SK-N-SH (cell line): ENCODE data around the gene CAMKMT. TPM values are rescaled to one million over a fixed set of nuclear protein-coding genes. Genes with fewer than 3 reads are reported as not detected.
A peak's percentile ranks its signal among the peaks of the same experiment; 100 is the strongest.

ENCODE experiments used
- CTCF ChIA-PET: fragments of 300-600, 350-600 bp; formaldehyde crosslinking; extraction: SDS; loops from one replicate; lab custom pipeline; 2021; lab: Yijun Ruan, JAX
- POLR2A ChIA-PET: fragments of 350-600 bp; sonication (Branson Sonifier 250); formaldehyde crosslinking; extraction: SDS; loops from one replicate; lab custom pipeline; 2020; ENCODE audit warnings: antibody characterized with exemption, inconsistent platforms; lab: Yijun Ruan, JAX
- DNase-seq: peaks from one replicate; pipeline ENCODE4 v3.0.0; 2012
- H2AFZ ChIP-seq: fragments of 200-600 bp; sonication (generic); 2 replicates; pipeline ENCODE4 v1.8.1; 2016; ENCODE audit warnings: antibody characterized with exemption, mild to moderate bottlenecking, low read depth
- H3F3A ChIP-seq: fragments of 200-600 bp; sonication (generic); replicated peaks from 2 replicates; pipeline ENCODE3; 2016; ENCODE audit warnings: antibody characterized with exemption, mild to moderate bottlenecking; ENCODE audit not compliant: insufficient read depth
- H3K27ac ChIP-seq, 2 experiments: fragments of 200-500 bp in 1 of 2; fragments of 200-600 bp in 1 of 2; sonication (Bioruptor generic) in 1 of 2; sonication (generic), shearing (Covaris generic) in 1 of 2; 2 replicates each; pipeline versions ENCODE4 v1.5.1 to v1.6.1; 2014 to 2016; ENCODE audit warnings: low read depth in 2 of 2, inconsistent platforms in 1 of 2, low read length in 1 of 2, mild to moderate bottlenecking in 1 of 2, mixed read lengths in 1 of 2
- H3K27me3 ChIP-seq: fragments of 200-600 bp; sonication (generic), shearing (Covaris generic); 2 replicates; pipeline ENCODE4 v1.6.1; 2016; ENCODE audit warnings: mixed run types; ENCODE audit not compliant: insufficient read depth
- H3K36me3 ChIP-seq, 2 experiments: fragments of 200-500 bp in 1 of 2; fragments of 200-600 bp in 1 of 2; sonication (Bioruptor generic) in 1 of 2; sonication (generic) in 1 of 2; replicated peaks in 1 of 2; 2 replicates each; pipeline versions ENCODE3 to v1.5.1; 2014 to 2016; ENCODE audit warnings: low read length in 1 of 2, mild to moderate bottlenecking in 1 of 2; ENCODE audit not compliant: insufficient read depth in 2 of 2, control insufficient read depth in 1 of 2
- H3K4me1 ChIP-seq, 2 experiments: fragments of 200-500 bp in 1 of 2; fragments of 200-600 bp in 1 of 2; sonication (Bioruptor generic) in 1 of 2; sonication (generic), shearing (Covaris generic) in 1 of 2; 2 replicates each; pipeline versions ENCODE4 v1.5.1 to v1.6.1; 2014 to 2016; ENCODE audit warnings: low read depth in 1 of 2, low read length in 1 of 2, mixed run types in 1 of 2; ENCODE audit not compliant: insufficient read depth in 2 of 2, control insufficient read depth in 1 of 2
- H3K4me2 ChIP-seq: fragments of 200-600 bp; sonication (generic), shearing (Covaris generic); 2 replicates; pipeline ENCODE4 v1.6.1; 2017; ENCODE audit warnings: mixed run types
- H3K4me3 ChIP-seq, 2 experiments: fragments of 200-500 bp in 1 of 2; fragments of 200-600 bp in 1 of 2; sonication (Bioruptor generic) in 1 of 2; sonication (generic), shearing (Covaris generic) in 1 of 2; 2 replicates each; pipeline versions ENCODE4 v1.5.1 to v1.8.1; 2014 to 2016; ENCODE audit warnings: low read depth in 2 of 2, inconsistent platforms in 1 of 2, low read length in 1 of 2, mild to moderate bottlenecking in 1 of 2, mixed read lengths in 1 of 2, moderate library complexity in 1 of 2
- H3K79me2 ChIP-seq: fragments of 200-600 bp; sonication (generic); 2 replicates; pipeline ENCODE4 v1.8.1; 2017; ENCODE audit warnings: mild to moderate bottlenecking; ENCODE audit not compliant: insufficient read depth
- H3K9ac ChIP-seq: fragments of 200-600 bp; sonication (generic); 2 replicates; pipeline ENCODE4 v1.6.1; 2017; ENCODE audit warnings: mixed run types
- H3K9me2 ChIP-seq: fragments of 200-600 bp; sonication (generic); 2 replicates; pipeline ENCODE4 v1.6.1; 2017; ENCODE audit warnings: mixed run types
- H3K9me3 ChIP-seq: fragments of 200-600 bp; sonication (generic); 2 replicates; pipeline ENCODE4 v1.6.1; 2017; ENCODE audit warnings: mixed run types, mild to moderate bottlenecking, moderate library complexity
- H4K20me1 ChIP-seq: fragments of 200-600 bp; sonication (generic); 2 replicates; pipeline ENCODE4 v1.6.1; 2017; ENCODE audit warnings: mild to moderate bottlenecking, mixed run types; ENCODE audit not compliant: insufficient read depth
- CHD2 ChIP-seq: fragments of 150-350 bp; IDR thresholded peaks from 2 replicates; pipeline ENCODE4 v1.6.1; 2018; ENCODE audit warnings: low read length; ENCODE audit not compliant: partially characterized antibody
- EP300 ChIP-seq, 2 experiments: IDR thresholded peaks; 2 replicates each; pipeline versions ENCODE4 v1.4.0 to v1.6.1; 2012; ENCODE audit warnings: borderline replicate concordance in 1 of 2, low read depth in 1 of 2, low read length in 1 of 2
- MXI1 ChIP-seq: IDR thresholded peaks from 2 replicates; pipeline ENCODE4 v1.6.1; 2012; ENCODE audit warnings: mild to moderate bottlenecking, low read depth, low read length, improper control_type of control experiment
- RAD21 ChIP-seq: IDR thresholded peaks from 2 replicates; pipeline ENCODE4 v1.6.1; 2012; ENCODE audit warnings: mild to moderate bottlenecking, low read length
- RCOR1 ChIP-seq: fragments of 150-350 bp; IDR thresholded peaks from 2 replicates; pipeline ENCODE4 v1.6.1; 2017; ENCODE audit warnings: antibody characterized with exemption, low read length
- RFX5 ChIP-seq: IDR thresholded peaks from 2 replicates; pipeline ENCODE4 v1.6.1; 2012; ENCODE audit warnings: mild to moderate bottlenecking, improper control_type of control experiment, low read length
- SMC3 ChIP-seq: IDR thresholded peaks from 2 replicates; pipeline ENCODE4 v1.6.1; 2012; ENCODE audit warnings: low read depth, low read length, improper control_type of control experiment
- YY1 ChIP-seq: IDR thresholded peaks from 2 replicates; pipeline ENCODE4 v1.4.0; 2012; ENCODE audit warnings: low read depth, mild to moderate bottlenecking
- WGBS: methylation state at CpG from one replicate; pipeline ENCODE4 v1.1.6; 2017; ENCODE audit warnings: low lambda C conversion rate; 5-methylcytosine and 5-hydroxymethylcytosine counted together
- polyA plus RNA-seq, 3 experiments: library from polyadenylated mRNA; depleted of rRNA; stranded (reverse); fragments of >200 nt; gene quantifications; 2 replicates each; pipeline ENCODE4 v1.2.3, GENCODE V29; 2012
- TF ChIP-seq, protein P1 (sequence below): IDR thresholded peaks from 2 replicates; pipeline ENCODE4 v1.4.0; 2012; ENCODE audit warnings: low read depth
- TF ChIP-seq, protein P2 (sequence below): fragments of 200-600 bp; sonication (generic); IDR thresholded peaks from 2 replicates; pipeline ENCODE4 v1.6.1; 2017; ENCODE audit warnings: antibody characterized with exemption, mild to moderate bottlenecking, moderate library complexity

CAMKMT gene
- polyA plus RNA-seq, 1 of the 3 experiments (the other 2 are of a cell fraction), result 5.9 TPM

DNA sequence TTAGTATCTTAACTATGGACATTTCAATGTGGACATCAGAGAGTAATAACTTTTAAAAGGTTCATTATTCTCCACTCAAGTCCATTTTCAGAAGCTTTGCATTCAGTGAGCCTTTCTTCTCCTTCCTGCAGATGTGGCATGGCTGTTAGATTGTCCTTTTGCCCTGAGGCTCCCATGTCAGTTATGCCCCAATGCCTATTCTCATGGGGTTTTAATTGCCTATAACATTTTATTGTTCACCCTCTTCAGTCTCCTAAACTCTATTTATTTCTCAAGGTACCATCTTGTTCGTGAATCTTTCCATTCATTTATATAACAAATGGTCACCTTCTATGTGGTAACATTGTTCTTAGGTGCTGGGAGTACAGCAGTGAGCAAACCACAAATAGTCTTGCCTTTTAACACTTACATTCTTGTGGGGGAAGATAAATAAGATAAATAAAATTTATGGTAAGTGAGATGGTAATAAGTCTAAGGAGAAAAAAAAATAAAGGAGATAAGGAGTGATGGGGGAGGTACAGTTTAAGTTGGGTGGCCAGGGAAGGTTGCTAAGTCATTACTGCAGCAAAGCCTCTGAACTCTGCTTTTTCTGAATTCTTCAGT lies 301.8 kb downstream of the CAMKMT start:
- ChIA-PET POLR2A (no interaction called here), CTCF (interaction anchor here (0.9 to 15.6 kb wide), 3 partner anchors 93 to 184 kb away, joined by 3 to 137 read pairs (median 17); no protein-coding TSS in a partner anchor)
- H3F3A ChIP-seq, result no peaks in the 10 kb centered on the region
- H3K4me1 ChIP-seq, result no peaks in the 10 kb centered on the region; a peak in 1 of 4 replicates
- no peaks in the 10 kb centered on the region for H3K27me3 ChIP-seq
- TF ChIP-seq, protein P1, sequence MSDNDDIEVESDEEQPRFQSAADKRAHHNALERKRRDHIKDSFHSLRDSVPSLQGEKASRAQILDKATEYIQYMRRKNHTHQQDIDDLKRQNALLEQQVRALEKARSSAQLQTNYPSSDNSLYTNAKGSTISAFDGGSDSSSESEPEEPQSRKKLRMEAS, result no peak
- no peak for TF ChIP-seq YY1
- no peaks in the 10 kb centered on the region for H4K20me1 ChIP-seq
- no peaks in the 10 kb centered on the region for H3K9me3 ChIP-seq
- no peaks in the 10 kb centered on the region for H3K36me3 ChIP-seq
- no peak for DNase-seq
- 53% methylated on average over 1 of the region's 1 CpG for WGBS
- no peak overlapping the region for H3K4me3 ChIP-seq
- no peaks in the 10 kb centered on the region for H3K9me2 ChIP-seq
- no peak overlapping the region for H3K4me2 ChIP-seq
- H3K79me2 ChIP-seq, result no peaks in the 10 kb centered on the region
- H2AFZ ChIP-seq, result no peak overlapping the region
- H3K27ac ChIP-seq, result no peak overlapping the region
- no peak overlapping the region for H3K9ac ChIP-seq

- no peak overlapping the region for H3K4me3 ChIP-seq
- TF ChIP-seq SMC3, result 0 out of 2 replicates have a peak, but pooled peaks have one; percentile 14
- TF ChIP-seq RAD21, result peak; percentile 43
- TF ChIP-seq, protein P2, sequence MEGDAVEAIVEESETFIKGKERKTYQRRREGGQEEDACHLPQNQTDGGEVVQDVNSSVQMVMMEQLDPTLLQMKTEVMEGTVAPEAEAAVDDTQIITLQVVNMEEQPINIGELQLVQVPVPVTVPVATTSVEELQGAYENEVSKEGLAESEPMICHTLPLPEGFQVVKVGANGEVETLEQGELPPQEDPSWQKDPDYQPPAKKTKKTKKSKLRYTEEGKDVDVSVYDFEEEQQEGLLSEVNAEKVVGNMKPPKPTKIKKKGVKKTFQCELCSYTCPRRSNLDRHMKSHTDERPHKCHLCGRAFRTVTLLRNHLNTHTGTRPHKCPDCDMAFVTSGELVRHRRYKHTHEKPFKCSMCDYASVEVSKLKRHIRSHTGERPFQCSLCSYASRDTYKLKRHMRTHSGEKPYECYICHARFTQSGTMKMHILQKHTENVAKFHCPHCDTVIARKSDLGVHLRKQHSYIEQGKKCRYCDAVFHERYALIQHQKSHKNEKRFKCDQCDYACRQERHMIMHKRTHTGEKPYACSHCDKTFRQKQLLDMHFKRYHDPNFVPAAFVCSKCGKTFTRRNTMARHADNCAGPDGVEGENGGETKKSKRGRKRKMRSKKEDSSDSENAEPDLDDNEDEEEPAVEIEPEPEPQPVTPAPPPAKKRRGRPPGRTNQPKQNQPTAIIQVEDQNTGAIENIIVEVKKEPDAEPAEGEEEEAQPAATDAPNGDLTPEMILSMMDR, result peak; percentile 33
- TF ChIP-seq RFX5, result no peak
- H3K4me1 ChIP-seq, result peaks cover 0 to 15% of the 10 kb centered on the region in 2 experiments; a peak in 2 of 4 replicates
- no peaks in the 10 kb centered on the region for H4K20me1 ChIP-seq
- H2AFZ ChIP-seq, result no peak overlapping the region
- CTCF ChIA-PET, result interaction anchor here (1.0 to 15.6 kb wide), 11 partner anchors 9 to 288 kb away, joined by 3 to 137 read pairs (median 4); no protein-coding TSS in a partner anchor
- H3F3A ChIP-seq, result no peaks in the 10 kb centered on the region
- no peak overlapping the region; a peak in 1 of 4 replicates for H3K27ac ChIP-seq
- 69% methylated on average over 5 of the region's 5 CpGs for WGBS
- no peak for DNase-seq
- no peaks in the 10 kb centered on the region for H3K9me2 ChIP-seq
- no peaks in the 10 kb centered on the region for H3K9me3 ChIP-seq
- POLR2A ChIA-PET, result no interaction called here
- H3K4me2 ChIP-seq, result no peak overlapping the region
- no peaks in the 10 kb centered on the region for H3K36me3 ChIP-seq
- no peak overlapping the region for H3K9ac ChIP-seq
- H3K79me2 ChIP-seq, result no peaks in the 10 kb centered on the region
- H3K27me3 ChIP-seq, result no peaks in the 10 kb centered on the region; the same call in 1 of the 2 replicates
Observed at GRCh38 chr2:44668336-44668735, 306.6 kb downstream of the CAMKMT start.

- H3K4me2 ChIP-seq, result no peak overlapping the region
- H4K20me1 ChIP-seq, result no peaks in the 10 kb centered on the region
- no peaks in the 10 kb centered on the region for H3K9me3 ChIP-seq
- H3K9me2 ChIP-seq, result no peaks in the 10 kb centered on the region
- CTCF ChIA-PET, result interaction anchor here (1.3 to 15.6 kb wide), 5 partner anchors 13 to 284 kb away, joined by 3 to 137 read pairs (median 7); no protein-coding TSS in a partner anchor
- TF ChIP-seq, protein P1, result no peak
- TF ChIP-seq MXI1, result peak; percentile 52; the same call in 1 of the 2 replicates
- TF ChIP-seq RCOR1, result peak; percentile 60; the same call in 1 of the 2 replicates
- peak; percentile 6; the same call in 1 of the 2 replicates for TF ChIP-seq SMC3
- TF ChIP-seq, protein P2, result no peak
- peak; percentile 21 for TF ChIP-seq CHD2
- peak in 1 of 2 experiments; percentile 90; a peak in 2 of 4 replicates for TF ChIP-seq EP300 (IDR thresholded peaks at IDR 0.05; ENCODE audit: borderline replicate concordance in 1 of 2, low read depth in 1 of 2, low read length in 1 of 2)
- TF ChIP-seq RAD21, result peak; percentile 25; the same call in 1 of the 2 replicates
- no peak overlapping the region for H2AFZ ChIP-seq
- POLR2A ChIA-PET, result no interaction called here
- peak; percentile 25 for DNase-seq
- peaks cover 0 to 18% of the 10 kb centered on the region in 2 experiments; a peak in 2 of 4 replicates for H3K4me1 ChIP-seq
- H3K9ac ChIP-seq, result no peak overlapping the region
- H3K4me3 ChIP-seq, result no peak overlapping the region
- no peaks in the 10 kb centered on the region; the same call in 1 of the 2 replicates for H3K27me3 ChIP-seq
- no peaks in the 10 kb centered on the region for H3F3A ChIP-seq
- H3K79me2 ChIP-seq, result no peaks in the 10 kb centered on the region
- WGBS, result 63% methylated on average over 2 of the region's 2 CpGs
- no peaks in the 10 kb centered on the region for H3K36me3 ChIP-seq
- peak overlapping the region in 1 of 2 experiments; percentile 93; a peak in 2 of 4 replicates for H3K27ac ChIP-seq
Observed at GRCh38 chr2:44671276-44671675, 309.5 kb downstream of the CAMKMT start.
